ENCODE results near the gene GMDS. TPM values are rescaled to one million over a fixed set of nuclear protein-coding genes. Genes with fewer than 3 reads are reported as not detected.

Gene GMDS
- total and polyA plus RNA-seq, 2 of the 8 experiments (the other 6 are each of a cell fraction or from before 2014, with no cell fraction given) = 16.8 to 50.0 TPM

GRCh38 chr6:1622220-1622850 is 623.1 kb downstream of the GMDS start (continued):
- TF ChIP-seq CHD7 (IDR thresholded peaks at IDR 0.05; ENCODE audit: insufficient replicate concordance, low read length) = no peak
